Epidermal melanocyte (primary cell): ENCODE data around the gene OR10Z1.

Source experiments
- DNase-seq: peaks from one replicate; pipeline ENCODE4 v3.0.0; 2011; ENCODE audit warnings: low spot score; ENCODE audit not compliant: insufficient read length

OR10Z1 gene, protein sequence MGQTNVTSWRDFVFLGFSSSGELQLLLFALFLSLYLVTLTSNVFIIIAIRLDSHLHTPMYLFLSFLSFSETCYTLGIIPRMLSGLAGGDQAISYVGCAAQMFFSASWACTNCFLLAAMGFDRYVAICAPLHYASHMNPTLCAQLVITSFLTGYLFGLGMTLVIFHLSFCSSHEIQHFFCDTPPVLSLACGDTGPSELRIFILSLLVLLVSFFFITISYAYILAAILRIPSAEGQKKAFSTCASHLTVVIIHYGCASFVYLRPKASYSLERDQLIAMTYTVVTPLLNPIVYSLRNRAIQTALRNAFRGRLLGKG

GRCh38 chr1:158604968-158605367 is at the start of gene OR10Z1:
OR10Z1 (plus strand) TSS chr1:158605268; CDS start chr1:158606439, 1,171 bp downstream.
- no peak for DNase-seq

DNA sequence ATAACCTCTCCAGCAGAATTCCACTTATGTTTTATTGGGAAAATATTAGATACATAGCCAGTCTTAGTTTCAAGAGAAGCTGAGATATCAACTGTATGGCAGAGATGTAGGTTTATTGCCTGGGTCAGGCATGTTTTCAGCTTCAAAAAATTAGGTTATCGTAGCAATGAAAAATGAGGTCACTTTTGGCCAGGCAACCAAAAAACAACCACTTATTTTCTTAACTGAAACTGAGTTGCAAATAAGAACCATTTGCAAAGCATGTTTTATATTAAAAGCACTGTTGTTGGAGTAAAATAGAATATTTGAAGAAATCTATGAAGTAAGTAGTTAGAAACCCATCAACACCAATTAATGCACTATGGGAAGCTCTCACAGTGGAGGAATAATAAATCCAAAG is 45.4 kb upstream of the OR10Z1 start:
- DNase-seq = no peak

DNA sequence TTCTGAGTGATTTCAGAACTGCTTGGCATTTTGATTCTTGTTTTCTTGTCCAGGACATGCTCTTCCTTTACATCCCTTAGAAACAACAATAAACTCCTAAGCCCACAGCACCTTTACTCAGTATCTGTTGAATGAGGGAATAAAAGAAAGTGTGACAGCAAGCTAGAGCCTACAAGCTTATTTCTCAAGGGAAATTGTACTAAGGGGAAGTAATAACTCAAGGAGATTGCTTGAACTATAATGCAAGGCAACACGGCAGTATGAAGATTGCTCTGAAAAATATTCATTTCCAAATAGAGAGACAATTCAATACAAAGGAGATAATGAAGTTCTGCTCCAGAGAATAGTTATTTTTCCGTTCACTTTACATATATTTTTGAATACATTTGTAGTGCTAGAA is 41.2 kb upstream of the OR10Z1 start:
- no peak for DNase-seq

- DNase-seq = no peak
These were observed 40.5 kb upstream of the OR10Z1 start for GRCh38 chr1:158564608-158565007.

GRCh38 chr1:158570480-158570879 is 34.6 kb upstream of the OR10Z1 start, which contains the start of gene OR6P1:
OR6P1 (minus strand) TSS chr1:158570580; CDS start chr1:158563604, 6,976 bp downstream.
- DNase-seq = no peak

DNA sequence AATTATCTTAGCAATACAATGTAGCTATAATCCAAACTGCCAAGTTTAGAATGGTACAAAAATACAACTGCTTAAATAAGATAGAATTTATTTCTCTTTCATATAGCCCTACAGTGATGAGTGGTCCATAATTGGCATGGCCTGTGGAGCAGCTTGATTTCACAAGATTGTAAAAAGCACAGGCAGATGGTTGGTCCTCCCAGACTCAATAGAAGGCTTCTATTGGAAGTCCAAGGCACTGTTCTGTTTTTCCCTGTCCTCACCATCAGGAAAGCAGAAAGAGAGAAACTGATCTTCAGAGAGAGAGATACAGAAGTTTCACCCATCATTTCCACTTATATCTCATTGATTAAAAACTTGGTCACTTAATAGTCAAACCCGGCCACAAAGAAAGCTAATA is 32.8 kb upstream of the OR10Z1 start:
- no peak for DNase-seq

DNA sequence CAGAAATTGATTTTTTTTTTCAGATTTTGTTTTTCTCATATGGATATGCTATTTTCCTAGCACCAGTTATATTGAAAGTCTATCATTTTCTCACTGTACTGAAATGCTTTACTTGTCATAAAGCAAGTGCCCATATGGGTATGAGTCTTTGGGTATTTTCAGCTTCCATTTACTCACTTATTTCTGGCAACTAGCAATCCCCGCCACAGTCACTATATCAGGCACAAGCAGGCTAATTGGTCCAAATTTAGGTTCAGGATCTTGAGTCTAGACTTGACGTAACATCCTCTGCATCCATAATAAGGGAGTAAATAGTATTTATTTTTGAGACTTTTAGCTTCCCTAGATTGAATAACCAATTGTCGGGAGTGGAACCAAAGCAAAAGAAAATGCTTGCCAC is 27.5 kb upstream of the OR10Z1 start:
- no peak for DNase-seq

DNA sequence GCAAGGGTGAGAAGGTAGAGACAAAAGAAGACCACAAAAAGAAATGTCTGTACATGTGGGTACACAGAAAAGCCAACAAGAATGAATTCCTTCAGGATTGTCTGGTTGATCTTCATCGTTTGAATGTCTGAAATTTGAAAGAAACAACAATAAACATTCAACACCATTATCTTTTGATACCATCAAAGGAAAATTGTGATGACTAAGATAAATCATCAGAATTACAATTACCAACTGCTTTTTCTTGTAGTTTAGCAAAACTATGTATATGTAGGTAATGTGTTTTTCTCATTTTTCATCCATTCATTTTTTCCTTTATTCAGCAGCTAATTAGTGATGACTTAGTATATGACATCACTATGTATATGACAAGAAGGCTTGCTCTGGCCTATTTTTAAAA is 25.3 kb upstream of the OR10Z1 start, which contains the start of gene OR10X1:
TSS of gene OR10X1 (minus strand) at position 167 of the 400 bp plus-strand sequence. CDS start at position 167, 0 bp downstream.
- DNase-seq = no peak

- no peak for DNase-seq
These were observed 21.1 kb upstream of the OR10Z1 start for GRCh38 chr1:158583962-158584361.

- DNase-seq = no peak
These were observed 18.1 kb upstream of the OR10Z1 start for GRCh38 chr1:158586942-158587341.

GRCh38 chr1:158600735-158601134 is 4.3 kb upstream of the OR10Z1 start:
- DNase-seq = no peak

DNA sequence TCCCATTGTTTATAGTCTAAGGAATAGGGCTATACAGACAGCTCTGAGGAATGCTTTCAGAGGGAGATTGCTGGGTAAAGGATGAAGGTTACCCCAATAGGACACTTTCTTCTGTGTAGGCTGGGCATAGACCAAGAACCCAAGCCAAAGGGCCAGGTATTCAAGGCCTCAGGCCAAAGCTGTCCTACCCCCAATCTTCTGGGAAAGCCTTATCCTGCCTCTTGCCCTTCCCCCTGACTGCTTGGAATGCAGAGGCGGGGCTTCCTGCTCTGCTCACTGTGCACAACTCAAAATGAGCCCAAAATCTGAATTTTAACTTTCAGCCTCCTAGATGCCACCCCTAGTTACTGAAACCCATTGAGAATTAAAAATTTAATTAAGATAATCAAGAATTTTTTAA is 2.2 kb downstream of the OR10Z1 start:
- no peak for DNase-seq

DNA sequence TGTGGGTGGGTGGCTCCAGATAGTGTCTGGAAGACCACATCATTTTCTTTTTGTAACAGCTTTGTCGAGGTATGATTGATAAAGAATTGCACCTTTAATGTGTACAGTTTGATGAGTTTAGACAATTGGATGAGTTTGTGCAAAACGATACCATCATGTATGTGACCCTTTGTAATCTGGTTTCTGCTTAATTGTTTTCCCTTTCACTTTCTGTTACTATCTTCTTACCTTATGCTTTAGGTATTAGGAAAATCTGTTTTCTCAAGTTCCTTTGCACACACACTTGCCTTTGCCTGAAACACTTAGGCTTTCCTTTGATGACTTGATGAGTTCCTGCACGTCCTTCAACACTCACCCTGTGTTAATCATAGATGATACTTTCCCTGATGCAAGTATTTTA is 6.8 kb downstream of the OR10Z1 start:
- DNase-seq = no peak

GRCh38 chr1:158613764-158614163 is 8.7 kb downstream of the OR10Z1 start:
- DNase-seq = no peak

- DNase-seq = no peak
These were observed 33.1 kb downstream of the OR10Z1 start for GRCh38 chr1:158638146-158638545.

GRCh38 chr1:158638904-158639303 is 33.8 kb downstream of the OR10Z1 start:
- DNase-seq = no peak

DNA sequence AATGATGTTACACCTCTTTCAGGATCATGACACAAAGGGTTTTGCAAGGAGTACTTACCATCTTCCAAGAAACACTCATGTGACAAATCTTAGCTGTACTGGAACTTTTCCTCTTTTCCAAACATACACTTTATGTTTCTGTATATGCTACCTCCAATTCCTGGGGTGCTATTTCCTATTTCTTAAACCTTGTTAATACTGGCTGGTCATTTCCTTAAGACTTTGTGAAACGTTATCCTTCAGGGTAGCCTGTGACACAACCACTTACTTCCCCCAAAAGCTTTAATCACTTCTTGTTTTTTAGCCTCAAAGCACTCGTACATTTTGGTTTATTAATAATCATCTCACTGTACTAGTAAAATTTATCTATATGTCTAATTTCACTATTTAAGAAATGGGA is 39.4 kb downstream of the OR10Z1 start:
- no peak for DNase-seq

DNA sequence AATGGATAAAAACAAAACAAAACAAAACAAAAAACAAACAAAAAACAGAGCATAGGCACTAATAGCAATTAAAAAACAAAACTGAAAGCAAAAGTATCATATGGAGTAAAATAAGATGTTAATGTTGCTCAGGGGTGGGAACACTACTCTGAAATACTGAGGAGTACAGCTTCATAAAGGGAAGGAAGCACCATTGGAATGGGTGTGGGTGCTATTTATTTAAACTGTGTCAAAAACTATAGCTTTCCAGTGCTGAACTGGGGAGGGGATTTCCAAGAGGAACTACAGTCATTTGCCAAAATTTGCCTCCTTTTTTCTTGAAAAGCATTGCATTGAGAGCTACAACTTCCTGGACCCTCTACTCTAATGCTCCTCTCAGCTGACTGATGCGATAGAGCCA is 41.4 kb downstream of the OR10Z1 start:
- no peak for DNase-seq

DNA sequence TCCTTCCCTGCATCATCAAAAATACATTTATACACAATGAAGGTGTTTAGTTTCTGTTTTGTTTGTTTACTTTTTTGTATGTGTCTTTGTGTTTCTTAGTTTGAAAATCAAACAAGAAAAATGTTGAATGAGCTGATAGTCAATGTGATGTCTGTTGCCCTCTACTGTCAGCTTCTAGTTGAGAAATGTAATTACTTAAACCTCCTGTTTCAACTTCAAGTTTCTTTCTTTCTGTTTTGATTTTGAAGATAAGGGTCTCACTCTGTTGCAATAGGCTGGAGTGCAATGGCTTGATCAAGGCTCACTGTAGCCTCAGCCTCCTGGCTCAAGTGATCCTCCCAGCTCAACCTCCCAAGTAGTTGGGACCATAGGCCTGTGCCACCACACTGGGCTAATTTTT is 44.0 kb downstream of the OR10Z1 start:
- no peak for DNase-seq

- DNase-seq = no peak
These were observed 47.8 kb downstream of the OR10Z1 start for GRCh38 chr1:158652721-158653334.

DNA sequence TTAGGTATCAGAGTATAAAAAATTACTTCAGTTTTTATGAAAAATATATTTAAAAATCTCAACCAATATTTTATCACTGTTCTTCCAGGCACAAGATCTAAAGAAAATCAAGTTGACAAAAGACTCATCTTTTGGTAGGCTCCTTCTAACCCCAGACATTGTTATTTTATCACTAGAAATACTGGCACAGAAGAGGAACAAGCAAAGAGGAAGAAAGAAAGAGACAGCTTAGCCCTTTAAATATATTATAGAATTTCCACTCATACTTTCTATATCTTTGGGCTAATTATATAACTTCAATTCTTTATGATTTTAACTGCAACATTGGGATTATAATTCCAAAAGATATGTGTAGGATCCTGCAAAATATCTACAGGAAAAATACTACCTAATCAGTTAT is 49.0 kb downstream of the OR10Z1 start:
- DNase-seq = no peak

DNA sequence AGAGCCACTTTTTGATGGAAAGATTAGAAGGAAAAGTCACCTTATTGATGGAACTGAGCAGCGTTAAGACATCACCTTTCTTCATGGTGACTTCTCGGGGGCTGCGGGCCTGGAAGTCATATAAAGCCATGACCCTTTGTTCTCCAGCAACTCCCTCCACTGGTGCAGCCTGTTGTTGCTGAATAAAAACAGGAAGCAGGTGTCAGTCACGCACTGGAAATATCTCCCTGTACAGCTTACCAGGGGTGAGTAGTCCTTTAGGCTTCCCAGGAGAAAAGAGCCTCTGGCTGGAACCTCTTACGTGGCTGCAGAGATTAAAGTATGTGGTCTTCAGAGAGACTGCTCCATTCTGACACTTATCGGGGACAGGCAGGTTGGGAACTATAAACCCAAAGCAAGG is 49.5 kb downstream of the OR10Z1 start:
- DNase-seq = no peak
